Renal cortex interstitium (tissue), 11 donors: Measurements from ENCODE around the gene SIPA1L3. TPM values are rescaled to one million over a fixed set of nuclear protein-coding genes. Genes with fewer than 3 reads are reported as not detected.
"Not testable (repeated sequence)": the region's sequence is repeated elsewhere in the genome, so short reads cannot be mapped to it uniquely, and the experiment has no call there.

Experiments used
- DNase-seq, 11 donors: peaks; one replicate each; pipeline ENCODE4 v3.0.0-alpha.2; 2013; ENCODE audit warnings: low read depth in 9 of 11, low spot score in 4 of 11; ENCODE audit errors: extremely low read depth in 1 of 11
- polyA plus RNA-seq, 3 donors: library from polyadenylated mRNA; unstranded; fragments of 120-200 nt; gene quantifications; one replicate each; pipeline ENCODE4 v1.2.1, GENCODE V29; 2013; ENCODE audit not compliant: insufficient read length in 3 of 3

The SIPA1L3 gene
- polyA plus RNA-seq, 3 donors, result 17.8 to 24.8 (median 21.1) TPM

DNA sequence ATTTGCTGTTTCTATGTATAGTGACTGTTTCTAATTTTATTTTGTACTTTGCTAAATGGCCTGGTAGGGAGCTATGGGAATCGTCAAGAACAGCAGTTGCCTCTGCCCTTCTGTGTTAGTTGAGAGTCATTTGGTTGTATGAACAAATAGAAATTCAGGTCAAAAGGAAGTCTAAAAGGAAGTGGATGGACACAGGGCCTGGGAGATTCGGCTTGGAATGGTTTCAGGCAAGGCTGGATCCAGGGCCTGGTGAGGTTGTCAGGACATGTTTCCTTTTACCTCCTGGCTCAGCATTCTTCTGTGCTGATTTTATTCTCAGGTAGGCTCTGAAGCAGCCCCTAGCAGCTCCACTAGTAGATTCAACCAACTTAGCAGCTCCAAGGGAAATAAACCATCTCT, 118.9 kb downstream of the SIPA1L3 start:
- DNase-seq, result no peak

DNA sequence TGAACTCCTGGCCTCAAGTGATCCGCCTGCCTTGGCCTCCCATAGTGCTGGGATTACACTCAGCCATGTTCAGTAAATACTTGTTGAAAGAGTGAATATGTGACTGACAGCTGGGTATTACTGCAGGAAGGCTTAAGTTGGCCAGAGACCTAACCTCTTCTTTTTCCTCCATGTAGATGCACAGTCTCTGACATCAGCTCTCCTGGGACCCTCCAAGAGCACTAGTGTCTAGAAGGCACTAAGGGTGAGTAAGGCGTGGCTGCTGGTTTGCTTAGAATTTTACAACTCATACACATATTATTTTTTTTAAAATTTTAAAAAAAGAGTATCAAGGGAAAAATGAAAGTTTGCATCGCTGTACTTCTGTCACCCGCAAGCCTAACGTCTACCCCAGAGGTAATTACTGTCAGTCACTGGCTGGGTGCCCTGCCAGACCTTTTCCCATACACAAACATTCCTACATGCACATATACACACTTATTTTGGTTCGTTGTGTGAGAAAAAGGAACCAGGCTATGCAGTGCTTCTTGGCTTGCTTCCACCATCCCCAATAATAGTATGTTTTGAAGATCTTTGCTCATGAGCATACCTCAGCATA, 122.0 kb downstream of the SIPA1L3 start:
- DNase-seq, result no peak

DNA sequence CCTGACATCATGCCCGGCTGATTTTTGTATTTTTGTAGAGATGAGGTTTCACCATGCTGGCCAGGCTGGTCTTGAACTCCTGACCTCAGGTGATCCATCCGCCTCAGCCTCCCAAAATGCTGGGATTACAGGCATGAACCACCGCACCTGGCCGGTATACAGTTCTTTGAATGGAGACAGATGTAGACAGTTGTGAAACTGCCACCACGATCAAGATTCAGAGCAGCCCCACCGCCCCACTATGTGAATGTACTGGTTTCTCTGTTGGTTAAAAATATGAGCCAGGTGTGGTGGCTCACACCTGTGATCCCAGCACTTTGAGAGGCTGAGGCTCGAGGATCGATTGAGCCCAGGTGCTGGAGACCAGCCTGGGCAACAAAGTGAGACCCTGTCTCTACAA, 123.0 kb downstream of the SIPA1L3 start:
- not testable (repeated sequence) for DNase-seq

DNA sequence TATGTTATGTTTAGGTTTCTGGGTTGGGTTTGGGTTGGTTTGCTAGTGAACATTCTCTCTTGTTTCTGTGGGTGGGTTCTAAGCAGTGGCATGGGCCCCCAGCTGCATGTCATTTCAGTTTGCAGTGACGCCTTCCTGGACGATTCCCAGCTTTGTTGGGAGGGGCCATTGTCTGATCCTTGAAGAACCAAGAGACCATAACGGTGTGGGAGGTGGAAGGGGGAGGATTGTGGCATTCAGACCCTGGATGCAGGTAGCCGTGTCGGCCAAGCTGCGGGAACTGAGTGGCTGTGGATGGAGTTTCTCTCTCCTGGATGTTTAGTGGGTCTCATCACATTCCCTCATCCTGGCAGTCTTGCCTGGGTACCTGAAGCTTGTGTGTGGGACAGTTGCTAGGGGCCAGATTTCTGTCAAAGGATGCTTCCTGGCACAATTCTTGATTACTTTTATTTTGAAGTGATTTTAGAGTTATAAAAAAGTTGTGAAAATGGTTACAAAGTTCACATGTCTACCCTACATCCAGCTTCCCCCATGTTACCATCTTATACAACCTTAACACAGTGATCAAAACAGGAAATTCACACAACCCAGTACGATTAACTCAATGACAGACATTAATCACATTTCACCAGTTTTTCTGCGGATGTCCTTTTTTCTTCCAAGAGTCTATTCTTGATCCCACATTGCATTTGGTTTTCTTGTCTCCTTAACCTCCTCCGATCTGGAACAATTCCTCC, 123.8 kb downstream of the SIPA1L3 start:
- DNase-seq, result no peak

DNA sequence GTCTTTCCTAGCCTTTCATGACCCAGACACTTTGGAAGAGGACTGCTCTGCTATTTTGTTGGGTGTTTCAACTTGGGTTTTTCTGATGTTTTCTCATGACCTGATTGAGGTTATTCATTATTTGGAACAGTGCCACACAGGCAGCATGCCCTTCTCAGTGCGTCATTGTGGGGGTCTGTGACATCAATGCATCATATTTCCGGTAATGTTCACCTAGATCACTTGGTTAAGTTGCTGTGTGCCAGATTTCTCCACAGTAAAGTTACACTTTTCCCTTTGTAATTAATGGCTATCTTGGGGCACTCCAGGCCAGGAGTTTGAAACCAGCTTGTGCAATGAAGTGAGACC, 124.4 kb downstream of the SIPA1L3 start:
- no peak for DNase-seq

DNA sequence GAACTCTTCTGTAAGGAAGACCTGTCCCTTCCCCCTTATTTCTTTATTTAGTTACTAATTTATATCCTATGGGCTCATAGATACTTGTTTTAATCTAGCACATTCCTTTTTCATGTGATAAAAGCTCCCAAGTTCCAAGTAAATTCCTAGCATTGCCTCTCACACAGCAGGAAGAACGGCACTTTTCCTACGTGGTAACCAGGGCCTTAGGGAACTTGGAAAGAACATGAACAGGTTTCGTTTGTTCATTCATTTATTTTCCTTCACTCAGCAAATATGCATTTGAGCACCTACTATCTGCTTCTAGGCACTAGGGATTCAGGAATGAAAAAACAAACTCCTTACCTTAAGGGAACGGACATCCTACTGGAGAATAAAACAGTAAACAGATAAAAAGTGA, 125.1 kb downstream of the SIPA1L3 start:
- DNase-seq, result no peak

DNA sequence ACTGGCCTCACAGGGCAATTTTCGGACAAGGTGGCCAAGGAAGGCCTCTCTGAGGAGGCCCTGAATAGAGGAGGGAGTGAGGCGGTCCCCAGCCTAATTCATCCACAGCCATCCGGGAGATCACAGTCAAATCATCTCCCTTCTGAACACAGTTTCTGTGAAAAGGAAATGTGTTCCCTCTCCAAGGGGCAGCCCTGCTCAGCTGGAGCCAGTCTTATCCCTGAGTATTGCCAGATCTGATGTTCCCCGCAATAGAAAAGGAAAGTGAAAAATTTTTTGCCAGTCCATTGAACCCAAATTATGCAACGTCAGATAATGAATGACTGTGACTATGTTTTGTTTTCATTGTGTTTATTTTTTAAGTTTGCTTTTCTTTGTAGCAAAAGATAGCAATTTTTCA, 125.9 kb downstream of the SIPA1L3 start:
- no peak for DNase-seq

DNA sequence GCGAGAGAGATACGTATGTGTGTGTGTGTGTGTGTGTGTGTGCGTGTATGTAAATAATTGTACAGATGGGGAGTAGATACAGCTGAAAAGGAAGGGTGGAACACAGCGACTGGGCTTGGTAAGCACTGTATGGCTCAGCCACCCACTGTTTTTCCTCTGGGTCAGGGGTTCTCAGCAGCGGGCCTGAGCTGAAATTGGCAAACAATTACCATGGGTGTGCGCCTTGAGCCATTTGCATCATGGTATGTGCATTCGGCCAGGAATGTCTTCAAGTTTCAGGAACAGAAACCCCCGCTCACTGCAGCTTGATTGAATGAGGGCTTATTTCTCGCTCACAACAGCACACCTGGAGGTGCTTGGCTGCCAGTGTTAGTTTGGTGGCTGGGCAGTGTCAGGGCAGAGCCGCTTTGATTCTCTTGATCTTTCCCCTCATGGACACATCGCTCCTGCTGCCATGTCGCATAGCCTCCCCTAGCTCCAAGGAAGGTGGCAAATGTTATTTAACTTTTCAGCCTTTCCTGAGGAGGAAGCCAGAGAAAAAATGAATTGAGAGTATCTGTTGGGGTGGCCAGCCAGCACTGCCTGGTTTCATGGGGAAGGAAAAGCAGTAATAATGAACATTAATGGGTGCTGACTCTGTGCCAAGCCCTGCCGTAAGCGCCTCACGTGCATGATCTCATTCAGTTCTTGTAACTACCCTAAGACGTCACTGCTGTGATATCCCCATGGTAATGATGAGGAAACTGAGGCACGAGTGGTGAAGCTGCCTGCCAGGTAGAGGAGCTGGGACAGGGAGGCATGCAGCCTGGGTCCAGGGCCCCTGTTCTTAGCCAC, 126.9 kb downstream of the SIPA1L3 start:
- DNase-seq, result peak in 1 of 11 donors; percentile 53

DNA sequence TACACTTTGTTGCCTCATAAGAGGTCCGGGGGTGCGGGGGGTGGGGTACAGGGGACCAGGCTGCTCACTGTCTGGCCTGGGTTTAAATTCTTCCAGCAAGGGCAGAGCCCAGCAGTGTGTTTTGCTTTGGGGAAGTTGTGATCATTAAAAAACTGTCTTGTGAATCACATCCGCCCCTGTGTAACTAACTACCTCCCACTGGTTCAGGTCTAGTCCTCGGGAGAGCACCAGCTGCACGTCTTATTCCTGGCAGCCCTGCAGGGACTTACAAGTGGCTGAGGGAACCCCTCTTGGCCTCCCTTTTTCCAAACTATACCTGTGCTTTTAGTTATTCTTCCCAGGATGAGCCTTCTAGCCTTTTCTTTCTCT, 127.5 kb downstream of the SIPA1L3 start:
- DNase-seq, result no peak

DNA sequence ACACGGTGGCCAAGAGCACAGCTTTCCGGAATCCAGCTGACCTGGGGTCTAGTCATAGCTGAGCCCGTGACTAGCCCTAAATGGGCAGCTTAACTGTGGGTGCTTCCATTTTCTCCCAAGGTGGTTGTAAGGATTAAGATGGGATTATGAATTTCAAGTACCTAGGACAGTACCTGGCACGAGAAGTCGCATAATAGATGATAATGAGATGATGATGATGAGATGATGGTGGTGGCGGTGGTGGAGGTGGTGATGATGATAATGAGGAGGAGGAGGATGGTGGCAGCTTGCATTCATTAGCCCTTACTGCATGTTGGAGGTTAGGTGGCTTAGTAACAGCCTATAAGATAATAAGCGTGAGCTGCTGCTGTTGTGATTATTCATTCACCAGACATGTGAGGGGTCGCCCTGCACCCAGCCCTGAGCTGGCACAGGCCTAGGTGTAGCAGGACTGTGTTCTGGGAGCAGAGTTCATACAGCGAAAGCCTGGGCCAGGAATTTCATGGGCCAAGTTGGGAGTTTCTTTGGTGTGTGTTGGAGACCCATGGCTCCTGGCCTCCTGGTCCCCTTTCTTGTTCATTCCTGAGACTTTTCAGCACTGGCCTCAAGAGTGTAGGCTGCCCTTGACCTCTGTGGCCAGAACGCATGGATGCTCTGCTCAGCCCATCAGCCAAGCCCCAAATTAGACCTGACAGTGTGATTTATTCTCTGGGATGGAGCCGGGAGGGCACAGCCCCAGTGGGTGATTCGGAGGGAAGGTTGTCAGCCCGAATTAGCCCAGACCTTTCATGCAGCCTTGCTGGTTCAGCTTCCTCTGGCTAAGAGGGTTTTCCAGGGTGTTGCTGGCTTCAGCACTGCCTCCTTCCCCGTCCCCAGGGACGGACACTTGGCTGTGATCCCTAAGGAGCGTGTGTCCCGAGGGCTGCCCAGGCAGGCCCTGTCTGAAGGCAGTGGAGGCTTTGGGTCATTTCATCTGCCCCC, 128.8 kb downstream of the SIPA1L3 start:
- no peak for DNase-seq

DNA sequence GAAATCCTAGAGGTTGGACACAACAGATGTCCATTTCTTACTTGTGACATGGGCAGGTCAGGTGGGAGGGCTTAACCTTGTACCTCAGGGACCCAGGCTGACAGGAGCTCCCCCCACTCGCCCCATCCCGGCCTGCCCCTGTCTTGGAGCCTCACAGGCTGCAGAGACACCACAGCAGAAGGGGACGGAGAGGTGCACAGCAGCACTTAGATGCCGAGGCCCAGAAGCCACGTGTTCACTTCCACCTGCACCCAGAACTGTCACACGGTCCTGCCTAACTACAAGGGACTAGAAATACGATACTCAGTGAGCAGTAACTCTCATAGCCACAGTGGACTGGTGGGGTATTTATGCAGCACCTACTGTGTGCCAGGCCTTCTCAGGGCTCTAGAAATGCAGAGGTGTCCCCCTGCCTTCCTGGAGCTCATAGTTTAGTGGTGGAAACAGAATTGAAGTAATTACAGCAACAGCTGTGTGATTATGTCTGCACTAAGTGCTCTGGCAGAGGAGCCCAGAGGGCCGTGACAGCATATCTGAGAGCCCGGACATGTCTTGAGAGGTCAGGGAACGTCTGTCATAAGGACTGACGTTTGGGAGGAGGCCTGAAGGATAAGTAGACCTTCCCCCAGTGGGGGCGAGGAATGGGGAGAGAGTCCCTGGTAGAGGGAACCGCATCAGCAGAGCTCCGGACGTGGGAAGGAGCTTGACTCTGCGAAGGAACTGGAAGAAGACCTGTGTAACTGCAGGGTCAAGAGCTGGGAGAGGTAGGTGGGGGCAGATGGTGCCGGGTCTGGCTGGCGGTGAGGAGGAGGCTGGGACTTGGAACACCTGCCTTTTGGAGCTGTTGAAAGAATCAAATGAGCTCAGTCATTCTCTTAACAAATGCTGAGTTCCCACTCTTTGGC, 130.0 kb downstream of the SIPA1L3 start:
- no peak for DNase-seq

DNA sequence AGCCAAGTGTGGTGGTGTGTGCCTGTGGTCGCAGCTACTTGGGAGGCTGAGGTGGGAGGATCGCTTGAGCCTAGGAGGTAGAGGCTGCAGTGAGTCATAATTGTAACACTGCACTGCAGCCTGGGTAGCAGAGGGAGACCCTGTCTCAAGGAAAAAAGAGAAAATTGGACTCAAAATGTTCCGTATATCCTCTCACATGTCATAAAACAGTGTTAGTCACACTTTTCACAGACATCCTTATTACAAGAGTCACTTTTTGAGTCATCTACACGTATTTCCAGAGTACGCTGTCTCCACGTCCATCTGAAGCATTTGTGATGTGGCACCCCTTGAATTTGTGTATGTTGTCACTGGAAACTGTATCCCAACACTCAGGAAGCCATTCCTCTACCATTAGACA, 133.0 kb downstream of the SIPA1L3 start:
- DNase-seq, result no peak

DNA sequence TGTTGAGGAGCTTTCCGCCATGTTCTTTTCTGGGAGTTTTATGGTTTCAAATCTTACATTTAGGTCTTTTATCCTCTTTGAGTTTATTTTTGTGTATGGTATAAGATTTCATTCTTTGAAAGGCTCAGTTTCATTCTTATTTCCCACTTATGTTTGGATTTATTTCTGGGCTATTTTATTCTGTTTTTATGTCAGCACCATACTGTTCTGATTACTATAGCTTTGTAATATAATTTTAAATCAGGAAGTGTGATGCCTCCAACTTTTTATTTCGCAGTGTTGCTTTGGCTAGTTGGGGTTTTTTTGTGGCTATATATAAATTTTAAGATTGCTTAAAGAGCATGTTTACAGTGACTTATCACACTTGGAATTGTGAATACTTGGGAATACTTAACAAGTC, 135.1 kb downstream of the SIPA1L3 start:
- DNase-seq, result no peak

DNA sequence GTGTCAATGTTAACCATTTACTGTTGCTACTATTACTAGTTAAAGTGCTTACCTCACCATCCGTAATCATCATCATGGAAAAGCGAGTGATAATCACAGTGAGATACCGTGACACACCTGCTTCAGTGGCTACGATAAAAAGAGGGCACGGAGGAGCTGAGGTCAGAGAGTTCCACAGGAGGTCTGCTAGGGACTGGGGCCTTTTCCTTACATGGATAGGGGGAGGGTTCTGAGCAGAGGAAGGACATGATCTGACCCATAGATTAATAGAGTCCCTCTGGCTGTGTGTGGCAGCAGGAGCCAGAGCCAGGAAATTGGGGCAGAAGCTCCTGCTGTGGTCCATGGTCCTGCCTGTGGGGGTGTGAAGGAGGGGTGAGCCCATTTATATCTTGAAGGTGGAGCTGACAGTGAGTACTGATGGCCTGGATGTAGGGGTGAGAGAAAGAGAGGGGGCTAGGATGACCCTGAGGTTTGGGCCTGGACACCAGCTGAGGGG, 136.7 kb downstream of the SIPA1L3 start:
- no peak for DNase-seq

DNA sequence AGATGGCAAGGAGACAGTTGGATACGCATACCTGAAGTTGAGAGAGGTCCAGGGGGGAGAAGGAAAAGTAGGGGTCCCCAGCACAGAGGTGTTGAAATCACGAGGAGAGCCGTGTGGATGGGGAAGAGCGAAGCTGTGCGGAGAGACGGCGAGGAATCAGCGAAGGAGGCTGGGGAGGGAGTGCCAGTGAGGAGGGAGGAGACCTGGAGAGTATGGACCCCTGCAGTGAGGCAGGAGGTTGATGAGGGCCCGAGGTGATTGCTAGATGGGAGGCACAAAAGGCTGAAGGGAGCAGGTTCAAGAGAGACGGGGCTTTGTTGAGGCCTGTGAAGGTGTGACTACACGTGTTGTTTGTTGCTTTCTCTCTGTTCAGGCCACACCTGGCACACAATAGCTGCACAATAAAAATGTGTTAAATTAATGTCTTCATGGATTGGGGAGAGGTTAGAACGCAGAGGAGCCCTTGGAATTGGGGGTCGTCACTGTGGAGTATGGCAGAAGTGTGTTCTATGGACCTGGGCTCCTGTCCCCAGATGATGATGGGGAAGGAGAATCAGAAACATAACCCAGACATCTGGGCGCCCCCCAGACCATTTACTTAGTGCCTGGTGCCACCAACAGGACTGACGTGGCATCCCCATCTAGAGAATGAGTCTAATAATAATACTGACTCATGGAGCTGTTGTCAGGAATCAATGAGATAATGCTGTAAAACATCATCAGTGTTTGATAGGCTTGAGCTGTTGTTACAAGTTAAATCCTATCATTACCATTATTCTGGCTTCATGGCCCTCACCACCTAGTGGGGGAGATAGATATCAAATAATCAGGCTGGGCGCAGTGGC, 137.5 kb downstream of the SIPA1L3 start:
- DNase-seq, result no peak

DNA sequence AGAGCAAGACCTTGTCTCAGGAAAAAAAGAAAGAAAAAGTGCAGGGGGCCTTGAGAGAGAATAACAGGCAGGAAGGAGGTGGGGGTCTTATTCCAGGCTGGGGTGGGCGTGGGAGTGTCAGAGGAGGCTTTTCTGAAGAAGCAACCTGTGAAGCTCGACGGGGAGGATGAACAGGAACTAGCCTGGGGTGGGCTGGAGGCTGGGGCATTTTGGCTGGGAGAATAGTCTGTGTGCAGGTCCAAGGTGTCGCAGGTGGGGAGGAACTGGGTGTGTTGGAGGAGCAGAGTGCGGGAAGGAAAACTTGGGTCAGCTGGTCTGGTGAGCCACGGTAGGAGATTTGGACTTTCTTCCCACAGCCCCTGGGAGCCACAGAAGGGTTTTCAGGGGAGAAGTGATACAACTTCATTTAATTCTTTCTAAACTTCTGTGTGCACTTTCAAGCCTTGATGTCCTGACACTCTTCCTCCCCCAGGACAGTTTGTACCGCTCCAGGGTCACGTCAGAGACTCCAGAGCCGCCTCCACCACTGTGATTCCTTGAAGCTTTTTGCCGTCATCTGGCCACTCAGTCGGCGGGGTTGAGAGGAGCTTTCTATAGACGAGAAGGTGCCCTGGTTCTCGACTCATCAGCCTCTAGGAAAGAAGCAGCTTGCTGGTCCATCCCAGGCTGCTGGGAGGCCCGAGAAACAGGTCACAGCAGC, 138.7 kb downstream of the SIPA1L3 start:
- no peak for DNase-seq
